ENCODE measurements around the gene KLHL13. TPM values are rescaled to one million over a fixed set of nuclear protein-coding genes. Genes with fewer than 3 reads are reported as not detected.

KLHL13 gene
- total and polyA plus RNA-seq, 2 of the 8 experiments (the other 6 are each of a cell fraction or from before 2014, with no cell fraction given): 6.4 to 12.8 TPM

DNA sequence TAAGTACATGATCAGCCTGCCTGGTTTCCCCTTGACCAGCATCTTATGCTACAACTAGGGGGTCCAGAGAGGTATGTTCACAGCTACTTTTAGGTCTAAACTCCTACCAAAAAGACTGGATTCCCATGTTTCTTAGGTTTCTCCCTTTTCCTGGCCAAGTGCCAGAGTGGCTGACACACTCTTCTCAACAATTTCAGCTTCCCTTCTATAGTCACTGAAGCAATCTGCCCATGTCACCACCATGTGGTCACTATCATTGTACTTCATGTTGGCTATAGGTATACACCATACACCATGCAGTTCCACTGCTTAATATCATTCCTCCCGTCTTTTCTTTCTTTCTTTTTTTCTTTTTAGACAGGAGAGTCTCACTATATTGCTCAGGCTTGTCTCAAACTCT is 66.9 kb downstream of the KLHL13 start:
- Histone ChIP-seq H4K8ac (ENCODE audit: extremely low read depth, insufficient read depth, low read length) (no peak overlapping the region), H2BK12ac (ENCODE audit: low read depth, low read length) (no peak overlapping the region), H4K91ac (replicated peaks; ENCODE audit: insufficient read length, low read length) (no peak overlapping the region), H2BK5ac (ENCODE audit: low read depth, low read length) (no peak overlapping the region), H3K27ac (ENCODE audit: low read depth, low read length) (no peak overlapping the region), H3K18ac (ENCODE audit: extremely low read depth, low read length) (no peak overlapping the region), H2AK5ac (ENCODE audit: low read depth, low read length) (no peak overlapping the region), H2AFZ (ENCODE audit: low read length) (no peak overlapping the region), H3K4me1 (replicated peaks in 1 of 4; ENCODE audit: control insufficient read depth in 3 of 4, insufficient read depth in 4 of 4, low read length in 3 of 4) (no peaks in the 10 kb centered on the region), H3K56ac (replicated peaks; ENCODE audit: insufficient read length, low read depth, low read length) (no peak overlapping the region), H3K4me3 (ENCODE audit: extremely low read depth in 1 of 4, insufficient read depth in 2 of 4, low read depth in 3 of 4, low read length in 4 of 4) (no peak overlapping the region), H3K79me1 (ENCODE audit: low read depth, low read length) (no peaks in the 10 kb centered on the region), H3K23me2 (ENCODE audit: low read depth, low read length) (no peaks in the 10 kb centered on the region), H2BK120ac (replicated peaks; ENCODE audit: low read depth, low read length) (no peak overlapping the region), H3K9ac (replicated peaks in 1 of 4; ENCODE audit: extremely low read depth in 1 of 4, low read depth in 3 of 4, low read length in 3 of 4) (no peak overlapping the region), H3K36me3 (ENCODE audit: control insufficient read depth in 2 of 4, insufficient read depth in 4 of 4, low read length in 3 of 4) (no peaks in the 10 kb centered on the region), H2BK20ac (ENCODE audit: low read length) (no peak overlapping the region), H4K5ac (ENCODE audit: insufficient read length, low read depth, low read length) (no peak overlapping the region), H3K79me2 (ENCODE audit: control insufficient read depth in 1 of 2, insufficient read depth in 2 of 2, low read length in 2 of 2) (no peaks in the 10 kb centered on the region), H3K14ac (ENCODE audit: insufficient read length) (no peak overlapping the region), H4K20me1 (replicated peaks in 1 of 2; ENCODE audit: control insufficient read depth in 1 of 2, insufficient read depth in 2 of 2, low read length in 2 of 2) (no peaks in the 10 kb centered on the region), H2BK15ac (ENCODE audit: low read length) (no peak overlapping the region), H3K9me3 (ENCODE audit: insufficient read depth in 2 of 2, low read depth in 1 of 2, low read length in 1 of 2) (no peaks in the 10 kb centered on the region), H3K4ac (replicated peaks; ENCODE audit: insufficient read length, low read depth, low read length) (no peak overlapping the region), H3K23ac (ENCODE audit: insufficient read length) (no peak overlapping the region), H3K4me2 (ENCODE audit: insufficient read depth in 1 of 2, low read depth in 2 of 2, low read length in 2 of 2) (no peak overlapping the region), H3K27me3 (replicated peaks in 1 of 4; ENCODE audit: control insufficient read depth in 3 of 4, extremely low read depth in 1 of 4, insufficient read depth in 3 of 4, low read length in 3 of 4) (no peaks in the 10 kb centered on the region)
- WGBS, 2 experiments (ENCODE audit: extremely low coverage in 1 of 2, insufficient coverage in 1 of 2, insufficient read length in 1 of 2, insufficient replicate concordance in 2 of 2, low coverage in 1 of 2, low lambda C conversion rate in 2 of 2, missing lambda C conversion rate in 1 of 2): 82% methylated on average over 1 of the region's 1 CpG; no CpG with 5 or more reads in 1 of the 2 experiments
- DNase-seq (ENCODE audit: low read depth in 1 of 2, low spot score in 2 of 2) (no peak), FAIRE-seq (no peak)
- CTCF ChIA-PET (ENCODE audit: partially characterized antibody): no interaction called here
- POLR2A ChIA-PET (ENCODE audit: partially characterized antibody): no interaction called here
- no peak for TF ChIP-seq GTF2F1 (IDR thresholded peaks at IDR 0.05; ENCODE audit: borderline replicate concordance, low read depth, low read length)
- TF ChIP-seq, protein P1, sequence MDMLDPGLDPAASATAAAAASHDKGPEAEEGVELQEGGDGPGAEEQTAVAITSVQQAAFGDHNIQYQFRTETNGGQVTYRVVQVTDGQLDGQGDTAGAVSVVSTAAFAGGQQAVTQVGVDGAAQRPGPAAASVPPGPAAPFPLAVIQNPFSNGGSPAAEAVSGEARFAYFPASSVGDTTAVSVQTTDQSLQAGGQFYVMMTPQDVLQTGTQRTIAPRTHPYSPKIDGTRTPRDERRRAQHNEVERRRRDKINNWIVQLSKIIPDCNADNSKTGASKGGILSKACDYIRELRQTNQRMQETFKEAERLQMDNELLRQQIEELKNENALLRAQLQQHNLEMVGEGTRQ (IDR thresholded peaks at IDR 0.05; ENCODE audit: low read length): no peak
- TF ChIP-seq RNF2 (IDR thresholded peaks at IDR 0.05; ENCODE audit: borderline replicate concordance, low read depth, low read length, missing control alignments, poor library complexity, severe bottlenecking): no peak
- no peak for TF ChIP-seq YY1 (IDR thresholded peaks at IDR 0.05; ENCODE audit: low read depth, low read length)
- TF ChIP-seq JUND (IDR thresholded peaks at IDR 0.05; ENCODE audit: low read length): no peak
- TF ChIP-seq ZNF274 (IDR thresholded peaks at IDR 0.05; ENCODE audit: borderline replicate concordance, extremely low read depth, low read length): no peak
- no peak for TF ChIP-seq SIN3A (conservative IDR thresholded peaks at IDR 0.05 in 1 of 2, IDR thresholded peaks at IDR 0.05 in 1 of 2; ENCODE audit: low read depth in 1 of 2, low read length in 2 of 2)
- TF ChIP-seq KDM1A (IDR thresholded peaks at IDR 0.05; ENCODE audit: borderline replicate concordance, low read length): no peak
- no peak for TF ChIP-seq SP1 (IDR thresholded peaks at IDR 0.05; ENCODE audit: low read depth, low read length)

Data from H1 (cell line).